H1 (cell line): Measurements from ENCODE around the gene TNP2. TPM values are rescaled to one million over a fixed set of nuclear protein-coding genes. Genes with fewer than 3 reads are reported as not detected.

Experiments used
- CBX5 ChIP-seq: fragments of 300-800, 300-1000 bp; sonication (generic); IDR thresholded peaks from 2 replicates; pipeline ENCODE4 v1.7.1; 2016; ENCODE audit warnings: antibody characterized with exemption, low read length, low read depth
- JUN ChIP-seq: IDR thresholded peaks from 2 replicates; pipeline ENCODE4 v1.6.1; 2011; ENCODE audit warnings: low read depth, mild to moderate bottlenecking, improper control_type of control experiment, low read length
- PHF8 ChIP-seq: fragments of 200-600 bp; sonication (generic); conservative IDR thresholded peaks from 2 replicates; pipeline ENCODE4 v1.7.1; 2012; ENCODE audit warnings: low read depth, mild to moderate bottlenecking, inconsistent platforms, low read length, moderate library complexity
- SAP30 ChIP-seq: fragments of 300-600 bp; sonication (generic); IDR thresholded peaks from 2 replicates; pipeline ENCODE4 v1.7.1; 2012; ENCODE audit warnings: low read length, moderate library complexity, mild to moderate bottlenecking, inconsistent platforms; ENCODE audit not compliant: insufficient read depth, insufficient replicate concordance
- YY1 ChIP-seq: IDR thresholded peaks from 2 replicates; pipeline ENCODE4 v1.6.1; 2011; ENCODE audit warnings: low read depth, mild to moderate bottlenecking, low read length
- polyA plus RNA-seq, 7 experiments: library from polyadenylated mRNA; depleted of rRNA in 3 of 7; stranded (reverse) in 5 of 7; unstranded in 2 of 7; fragments of >200 nt in 5 of 7; fragments of 200-250 nt in 2 of 7; gene quantifications; 1 replicate in 5 of 7; 2 replicates in 1 of 7; 4 replicates in 1 of 7; pipeline versions ENCODE4 v1.2.1 to v1.2.3, GENCODE V29; 2011 to 2013; ENCODE audit warnings: missing spikeins in 2 of 7, mixed read lengths in 2 of 7
- total RNA-seq: library from RNA; stranded (reverse); fragmentation: NEBNext Ultra II Directional; extraction: Animal tissue kit (Norgen Biotek cat#: 25700); gene quantifications from 2 replicates; pipeline ENCODE4 v1.2.1, GENCODE V29; 2021

The TNP2 gene
- total and polyA plus RNA-seq, 2 of the 8 experiments (the other 6 are each of a cell fraction or from before 2014, with no cell fraction given), result not detected

DNA sequence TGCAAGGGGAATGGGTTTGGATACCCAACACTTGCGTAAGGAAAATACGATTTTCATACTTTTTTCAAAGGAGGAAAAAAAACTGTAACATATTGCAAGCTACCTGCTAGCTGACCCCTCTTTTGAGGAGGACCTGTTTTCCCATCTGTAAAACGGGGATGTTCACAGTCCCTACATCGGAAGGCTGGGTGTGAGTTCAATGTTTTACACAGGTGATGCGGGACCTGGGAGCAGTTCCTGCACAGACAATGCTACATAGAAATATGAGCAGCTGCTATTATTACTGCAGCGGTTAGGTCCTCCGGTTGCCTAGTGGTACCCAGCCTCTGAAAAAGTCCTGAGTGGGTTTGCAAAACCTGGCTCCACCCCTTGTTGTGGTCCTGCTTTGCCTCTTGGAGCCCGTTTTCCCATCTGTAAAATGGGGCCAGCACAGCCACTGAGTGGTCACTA lies 16.6 kb downstream of the TNP2 start (continued):
- TF ChIP-seq CBX5, result no peak
- TF ChIP-seq PHF8, result no peak
- no peak for TF ChIP-seq SAP30
- TF ChIP-seq YY1, result no peak
- no peak for TF ChIP-seq JUN
